ENCODE results near the gene FAM151A. TPM values are rescaled to one million over a fixed set of nuclear protein-coding genes. Genes with fewer than 3 reads are reported as not detected.
A peak's percentile ranks its signal among the peaks of the same experiment; 100 is the strongest.

FAM151A gene
- total and polyA plus RNA-seq, 7 donors, result 0.05 to 0.07 TPM; not detected in 5

GRCh38 chr1:54564312-54565112 is 58.8 kb downstream of the FAM151A start:
- no peaks in the 10 kb centered on the region for H3K9me3 ChIP-seq
- TF ChIP-seq, protein P1, sequence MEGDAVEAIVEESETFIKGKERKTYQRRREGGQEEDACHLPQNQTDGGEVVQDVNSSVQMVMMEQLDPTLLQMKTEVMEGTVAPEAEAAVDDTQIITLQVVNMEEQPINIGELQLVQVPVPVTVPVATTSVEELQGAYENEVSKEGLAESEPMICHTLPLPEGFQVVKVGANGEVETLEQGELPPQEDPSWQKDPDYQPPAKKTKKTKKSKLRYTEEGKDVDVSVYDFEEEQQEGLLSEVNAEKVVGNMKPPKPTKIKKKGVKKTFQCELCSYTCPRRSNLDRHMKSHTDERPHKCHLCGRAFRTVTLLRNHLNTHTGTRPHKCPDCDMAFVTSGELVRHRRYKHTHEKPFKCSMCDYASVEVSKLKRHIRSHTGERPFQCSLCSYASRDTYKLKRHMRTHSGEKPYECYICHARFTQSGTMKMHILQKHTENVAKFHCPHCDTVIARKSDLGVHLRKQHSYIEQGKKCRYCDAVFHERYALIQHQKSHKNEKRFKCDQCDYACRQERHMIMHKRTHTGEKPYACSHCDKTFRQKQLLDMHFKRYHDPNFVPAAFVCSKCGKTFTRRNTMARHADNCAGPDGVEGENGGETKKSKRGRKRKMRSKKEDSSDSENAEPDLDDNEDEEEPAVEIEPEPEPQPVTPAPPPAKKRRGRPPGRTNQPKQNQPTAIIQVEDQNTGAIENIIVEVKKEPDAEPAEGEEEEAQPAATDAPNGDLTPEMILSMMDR (IDR thresholded peaks at IDR 0.05), result no peak
- H3K36me3 ChIP-seq (ENCODE audit: insufficient read depth in 1 of 2, low read depth in 1 of 2), result no peaks in the 10 kb centered on the region
- intact Hi-C loops (cut with DNase I), result no loop called here
- no peak overlapping the region for H3K4me3 ChIP-seq
- H3K27ac ChIP-seq, result no peak overlapping the region
- 73 to 77% (median 75%) methylated on average over 17 of the region's 17 CpGs for WGBS, 3 donors
- H3K27me3 ChIP-seq (ENCODE audit: insufficient read depth in 3 of 3, low read length in 2 of 3), result no peaks in the 10 kb centered on the region
- DNase-seq (peak in 1 of 2 donors; percentile 41), ATAC-seq (no peak)
- peaks cover 50% of the 10 kb centered on the region for H3K4me1 ChIP-seq

GRCh38 chr1:54559771-54560231 is 63.5 kb downstream of the FAM151A start:
- ATAC-seq (peak; percentile 95 to 99 (median 96)), DNase-seq (peak; percentile 59 to 92)
- H3K4me3 ChIP-seq, result no peak overlapping the region
- peaks cover 4% of the 10 kb centered on the region for H3K9me3 ChIP-seq
- no peaks in the 10 kb centered on the region for H3K27me3 ChIP-seq (ENCODE audit: insufficient read depth in 3 of 3, low read length in 2 of 3)
- H3K27ac ChIP-seq, result peak overlapping the region; percentile 67
- H3K4me1 ChIP-seq, result peaks cover 45% of the 10 kb centered on the region
- TF ChIP-seq, protein P1 (IDR thresholded peaks at IDR 0.05), result no peak
- no peaks in the 10 kb centered on the region for H3K36me3 ChIP-seq (ENCODE audit: insufficient read depth in 1 of 2, low read depth in 1 of 2)
- intact Hi-C loops (cut with DNase I), result no loop called here
- 23 to 33% (median 24%) methylated on average over 3 of the region's 3 CpGs for WGBS, 3 donors

Other genes with a start within 250 kb of the FAM151A start
- 10 to 100 TPM; 13.8 to 24.2 (median 22.0) TPM for gene SSBP3, start 217.1 kb downstream of the FAM151A start, total RNA-seq
- 10 to 100 TPM in 2 of 3 donors, 1 to 10 TPM in 1; 7.9 to 22.6 (median 12.5) TPM for gene SSBP3, start 217.1 kb downstream of the FAM151A start, polyA plus RNA-seq
- 10 to 100 TPM in 1 of 4 donors, 1 to 10 TPM in 3; 2.4 to 13.9 (median 5.0) TPM for gene ACOT11, start 75.3 kb downstream of the FAM151A start, total RNA-seq
- gene ACOT11, start 75.3 kb downstream of the FAM151A start, polyA plus RNA-seq, result 1 to 10 TPM in 1 of 3 donors, under 1 TPM in 2; 0.82 to 2.3 (median 0.93) TPM
- gene MROH7, start 18.3 kb upstream of the FAM151A start, total RNA-seq, result 1 to 10 TPM; 1.1 to 7.0 (median 1.8) TPM
- gene MROH7, start 18.3 kb upstream of the FAM151A start, polyA plus RNA-seq, result under 1 TPM; 0.05 to 0.48 (median 0.23) TPM
- gene TTC4, start 92.3 kb upstream of the FAM151A start, total RNA-seq, result 10 to 100 TPM; 27.2 to 41.4 (median 35.0) TPM
- 10 to 100 TPM; 25.0 to 58.9 (median 55.2) TPM for gene TTC4, start 92.3 kb upstream of the FAM151A start, polyA plus RNA-seq
- gene PARS2, start 141.0 kb upstream of the FAM151A start, total RNA-seq, result 1 to 10 TPM; 2.4 to 3.7 (median 3.4) TPM
- gene PARS2, start 141.0 kb upstream of the FAM151A start, polyA plus RNA-seq, result 1 to 10 TPM; 3.3 to 5.6 (median 5.3) TPM
- under 1 TPM in 2 of 4 donors, not detected in 2; 0.13 TPM for gene TTC22, start 177.8 kb upstream of the FAM151A start, total RNA-seq
- gene TTC22, start 177.8 kb upstream of the FAM151A start, polyA plus RNA-seq, result under 1 TPM; 0.03 TPM

All from psoas muscle (tissue), 8 donors.